HG02678 (cell line): ENCODE data around the gene TULP1.
"Not testable (repeated sequence)": the region's sequence is repeated elsewhere in the genome, so short reads cannot be mapped to it uniquely, and the experiment has no call there.

ENCODE experiments used
- ATAC-seq: cut with Tn5 transposase; IDR thresholded peaks from one replicate; pipeline ENCODE4 v1.9.1; 2021; ENCODE audit warnings: mild to moderate bottlenecking, moderate library complexity; ENCODE audit not compliant: unreplicated experiment

The TULP1 gene

GRCh38 chr6:35522151-35522550 is 9.5 kb upstream of the TULP1 start:
- no peak for ATAC-seq

DNA sequence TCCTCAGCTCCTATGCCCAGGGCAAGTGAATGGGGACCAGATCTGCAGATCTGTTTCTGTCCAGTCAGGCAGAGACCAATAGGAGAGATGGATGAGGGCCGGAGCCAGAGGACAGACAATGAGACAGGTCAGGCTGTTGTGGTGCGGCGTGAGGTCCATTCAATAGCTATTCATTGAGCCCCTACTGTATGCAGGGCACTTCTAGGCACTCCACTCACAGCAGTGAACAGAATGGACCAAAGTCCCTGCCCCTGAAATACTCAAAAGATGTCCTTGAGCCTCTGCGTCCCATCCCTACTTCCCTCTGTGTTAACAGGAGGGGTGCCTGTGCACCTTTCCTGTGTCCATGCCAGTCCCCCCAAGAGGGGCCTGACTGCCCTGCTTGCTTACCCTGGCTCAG is 8.5 kb upstream of the TULP1 start:
- no peak for ATAC-seq

- no peak for ATAC-seq
These were observed 6.8 kb upstream of the TULP1 start for GRCh38 chr6:35519313-35520015.

DNA sequence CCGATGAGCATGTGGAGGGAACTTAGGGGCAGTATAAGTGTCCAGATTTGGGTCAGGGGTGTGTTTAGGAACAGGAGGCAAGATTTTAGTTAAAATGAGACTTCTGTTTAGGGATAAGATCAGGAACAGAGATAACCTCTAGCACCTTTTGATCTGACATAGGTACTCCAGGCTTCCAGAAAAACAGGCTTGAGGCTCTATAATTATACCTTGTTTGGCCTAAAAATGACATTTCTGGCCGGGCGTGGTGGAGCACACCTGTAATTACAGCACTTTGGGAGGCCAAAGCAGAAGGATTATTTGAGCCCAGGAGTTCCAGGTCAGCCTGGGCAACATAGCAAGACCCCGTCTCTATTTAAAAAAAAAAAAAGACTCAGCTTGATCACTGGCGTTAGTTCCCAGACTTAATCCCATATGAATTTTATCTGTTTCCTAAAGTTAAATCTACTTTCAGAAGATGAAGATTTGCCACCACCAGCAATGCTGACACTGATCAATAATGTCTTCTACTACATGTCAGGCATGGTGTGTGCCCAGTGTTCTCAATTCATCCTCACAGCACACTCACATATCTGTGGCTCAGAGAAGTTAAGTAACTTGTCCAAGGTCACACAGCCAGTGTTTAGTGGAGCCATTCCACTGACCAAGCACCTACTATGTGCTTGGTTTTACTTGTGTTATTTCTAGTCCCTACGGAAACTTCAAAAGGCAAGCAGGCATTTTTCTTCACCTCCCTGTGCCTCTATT is 6.0 kb upstream of the TULP1 start:
- ATAC-seq = no peak

DNA sequence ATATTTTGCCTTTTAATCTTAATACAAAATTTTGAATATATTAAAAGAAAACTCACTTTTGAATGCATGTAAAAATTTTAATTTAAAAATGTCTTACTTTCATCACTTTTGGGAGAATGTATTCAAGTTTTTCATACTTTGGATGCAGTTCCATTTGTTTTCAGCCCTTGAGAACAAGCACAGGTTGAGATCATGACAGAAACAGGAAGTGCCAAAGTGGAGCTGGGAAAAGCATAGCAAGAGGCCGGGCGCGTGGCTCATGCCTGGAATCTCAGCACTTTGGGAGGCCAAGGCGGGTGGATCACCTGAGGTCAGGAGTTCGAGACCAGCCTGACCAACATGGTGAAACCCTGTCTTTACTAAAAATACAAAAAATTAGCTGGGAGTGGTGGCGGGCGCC is 5.3 kb upstream of the TULP1 start:
- not testable (repeated sequence) for ATAC-seq

- no peak for ATAC-seq
These were observed 4.0 kb upstream of the TULP1 start for GRCh38 chr6:35516712-35517111.

DNA sequence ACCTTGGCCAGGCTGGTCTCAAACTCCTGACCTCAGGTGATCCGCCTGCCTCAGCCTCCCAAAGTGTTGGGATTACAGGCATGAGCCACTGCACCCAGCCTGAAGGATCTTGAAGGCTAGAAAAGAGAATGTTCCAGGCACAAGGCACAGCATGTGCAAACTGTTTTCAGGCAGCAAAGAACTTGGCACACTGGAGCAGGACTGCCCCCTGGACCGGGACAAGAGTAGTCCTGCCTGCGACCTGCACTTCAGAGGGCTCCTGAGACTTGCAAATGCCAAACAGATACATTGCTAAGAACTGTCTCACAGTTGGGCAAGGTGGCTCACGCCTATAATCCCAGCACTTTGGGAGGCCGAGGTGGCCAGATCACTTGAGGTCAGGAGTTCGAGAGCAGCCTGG is 3.2 kb upstream of the TULP1 start:
- ATAC-seq = not testable (repeated sequence)

- ATAC-seq = no peak
These were observed 1.9 kb upstream of the TULP1 start for GRCh38 chr6:35514587-35514986.

- ATAC-seq = no peak
These were observed 690 bp downstream of the TULP1 start for GRCh38 chr6:35512006-35512405.

- ATAC-seq = no peak
These were observed 1.1 kb downstream of the TULP1 start for GRCh38 chr6:35511562-35511941.

DNA sequence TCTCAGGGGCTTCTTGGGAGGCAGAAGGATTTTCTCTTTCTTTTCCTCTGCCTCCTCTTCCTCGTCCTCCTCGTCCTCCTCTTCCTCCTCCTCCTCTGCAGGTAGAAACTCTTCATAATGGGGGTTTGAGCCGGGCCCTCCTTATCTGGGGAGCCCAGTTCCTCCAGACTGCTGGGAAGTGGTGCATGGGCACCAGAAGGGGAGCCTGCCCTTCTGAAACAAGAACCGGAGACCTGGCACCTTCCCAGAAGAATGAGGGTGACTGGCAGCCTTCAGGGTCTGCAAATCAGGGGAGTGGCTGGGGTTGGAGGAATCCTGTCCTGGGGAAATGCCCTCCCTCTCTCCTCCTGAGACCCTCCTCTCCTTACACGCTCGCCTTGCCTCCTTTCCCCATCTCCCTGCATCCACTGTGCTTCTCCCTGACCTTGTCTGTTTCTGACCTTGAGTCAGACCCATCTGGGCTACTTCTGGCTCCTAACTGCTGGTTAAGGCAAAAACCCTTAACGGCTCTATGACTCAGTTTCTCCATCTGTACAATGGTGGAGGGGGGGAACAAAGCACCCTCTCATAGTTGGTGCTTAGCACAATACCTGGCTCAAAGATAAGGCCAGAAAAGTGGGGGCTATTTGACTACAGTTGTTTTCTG is 1.7 kb downstream of the TULP1 start:
- ATAC-seq = no peak

DNA sequence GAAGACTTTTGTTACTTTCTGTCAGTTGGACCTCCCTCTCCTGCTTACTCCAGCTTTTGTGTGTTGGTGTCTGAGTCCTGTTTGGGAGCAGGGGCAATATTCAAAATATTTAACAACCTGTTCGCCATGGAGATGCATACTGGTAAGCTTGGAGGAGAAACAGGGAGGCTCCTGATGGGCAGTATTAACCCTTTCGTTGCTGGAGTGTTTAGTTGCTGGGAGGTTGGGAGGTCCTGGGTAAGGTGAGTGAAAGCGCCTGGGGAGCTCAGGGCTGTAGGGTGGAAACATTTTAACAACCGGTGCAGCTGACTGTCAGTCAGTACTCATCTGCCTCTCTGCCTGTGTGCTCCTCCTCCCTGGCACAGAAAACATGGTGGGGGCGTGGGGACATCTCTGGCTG is 4.2 kb downstream of the TULP1 start:
- no peak for ATAC-seq

DNA sequence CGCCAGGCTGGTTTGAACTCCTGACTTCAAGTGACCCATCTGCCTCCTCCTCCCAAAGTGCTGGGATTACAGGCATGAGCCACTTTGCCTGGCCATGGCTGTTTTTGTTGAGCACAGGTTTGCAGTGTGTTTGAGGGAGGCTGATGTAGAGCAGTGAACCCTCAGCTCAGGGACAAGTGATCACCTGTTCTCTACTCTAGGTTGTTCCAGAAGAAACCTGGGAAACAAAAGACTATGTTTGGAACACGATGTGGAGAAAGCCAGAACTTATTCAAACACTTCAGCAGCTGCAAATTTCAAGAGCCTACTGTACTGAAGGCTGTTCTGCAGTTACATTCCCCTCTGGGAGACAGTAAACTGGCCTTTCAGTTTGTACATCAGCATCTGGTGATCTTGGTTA is 4.7 kb downstream of the TULP1 start:
- ATAC-seq = no peak

DNA sequence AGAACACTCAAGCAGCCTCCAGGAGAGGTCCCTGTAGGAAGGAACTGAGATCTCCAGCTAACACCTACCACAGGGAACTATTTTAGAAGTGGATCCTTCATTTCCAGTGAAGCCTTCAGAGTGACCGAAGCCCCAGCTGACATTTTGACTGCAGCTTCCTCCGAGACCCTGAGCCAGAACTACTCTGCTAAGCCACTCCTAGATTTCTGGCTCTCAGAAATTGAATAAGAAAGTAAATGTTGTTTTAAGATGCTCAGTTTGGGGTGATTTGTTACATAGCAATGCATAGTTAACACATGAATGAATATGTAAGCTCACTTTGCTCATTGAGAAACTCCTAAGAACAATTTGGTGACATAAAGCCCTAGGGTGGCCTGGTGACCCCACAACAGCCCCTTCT is 5.5 kb downstream of the TULP1 start:
- no peak for ATAC-seq

- ATAC-seq = no peak
These were observed 6.2 kb downstream of the TULP1 start for GRCh38 chr6:35506536-35506935.

GRCh38 chr6:35505999-35506412 is 6.7 kb downstream of the TULP1 start:
- no peak for ATAC-seq

- ATAC-seq = no peak
These were observed 9.2 kb downstream of the TULP1 start for GRCh38 chr6:35503534-35503933.

GRCh38 chr6:35501784-35502183 is 10.9 kb downstream of the TULP1 start:
- no peak for ATAC-seq

GRCh38 chr6:35500782-35501181 is 11.9 kb downstream of the TULP1 start:
- no peak for ATAC-seq

DNA sequence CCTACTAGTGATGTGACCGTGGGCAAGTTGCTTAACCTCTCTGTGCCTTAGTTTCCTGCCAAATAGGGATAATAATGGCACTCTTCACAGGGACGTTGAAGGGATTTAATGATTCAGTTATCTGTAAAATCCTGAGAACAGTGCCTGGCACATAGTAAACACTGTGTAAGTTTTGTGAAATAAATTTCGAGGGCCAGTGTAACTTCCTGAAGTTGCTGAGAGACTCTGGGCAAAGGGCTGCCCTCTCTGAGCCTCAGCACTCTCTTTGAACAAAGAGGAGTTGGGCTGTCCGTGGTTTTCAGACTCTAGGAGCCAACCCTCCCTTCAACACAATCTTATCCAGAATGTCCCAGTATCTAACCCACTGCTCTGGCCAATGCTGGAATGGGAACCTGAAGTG is 13.3 kb downstream of the TULP1 start:
- no peak for ATAC-seq

GRCh38 chr6:35498422-35499067 is 14.2 kb downstream of the TULP1 start:
- no peak for ATAC-seq
